ENCODE results near the gene HECTD4.

Gene HECTD4

GRCh38 chr12:112382866-112383265, 635 bp upstream of the HECTD4 start:
- Mint-ChIP-seq H3K27ac (peak overlapping the region; percentile 74), H3K4me1 (peaks cover 31% of the 10 kb centered on the region), H3K9me3 (no peaks in the 10 kb centered on the region), H3K4me3 (peak overlapping the region; percentile 83), H3K36me3 (no peaks in the 10 kb centered on the region), H3K27me3 (peaks cover 4% of the 10 kb centered on the region)
- CTCF ChIA-PET: no interaction called here
- DNase-seq: no peak

GRCh38 chr12:112381406-112381882, 787 bp downstream of the HECTD4 start:
- CTCF ChIA-PET: interaction anchor here (1.6 kb wide), 1 partner anchor 183 kb away, joined by 6 read pairs; no protein-coding TSS in a partner anchor
- peak; percentile 60 for DNase-seq
- Mint-ChIP-seq H3K9me3 (no peaks in the 10 kb centered on the region), H3K36me3 (no peaks in the 10 kb centered on the region), H3K4me1 (peaks cover 22% of the 10 kb centered on the region), H3K4me3 (peak overlapping the region; percentile 88), H3K27ac (peak overlapping the region; percentile 83), H3K27me3 (no peaks in the 10 kb centered on the region)

GRCh38 chr12:112380663-112381405, 1.4 kb downstream of the HECTD4 start:
- CTCF ChIA-PET: interaction anchor here (1.6 kb wide), 1 partner anchor 183 kb away, joined by 6 read pairs; no protein-coding TSS in a partner anchor

GRCh38 chr12:112375105-112375504, 7.1 kb downstream of the HECTD4 start:
- Mint-ChIP-seq H3K4me3 (no peak overlapping the region), H3K27ac (no peak overlapping the region), H3K9me3 (no peaks in the 10 kb centered on the region), H3K27me3 (no peaks in the 10 kb centered on the region), H3K36me3 (no peaks in the 10 kb centered on the region), H3K4me1 (peaks cover 6% of the 10 kb centered on the region)
- no peak for DNase-seq
- CTCF ChIA-PET: no interaction called here

More at GRCh38 chr12:112380663-112381405, 1.4 kb downstream of the HECTD4 start:
- Mint-ChIP-seq H3K9me3 (no peaks in the 10 kb centered on the region), H3K4me1 (peaks cover 21% of the 10 kb centered on the region), H3K36me3 (no peaks in the 10 kb centered on the region), H3K4me3 (peak overlapping the region; percentile 88), H3K27ac (peak overlapping the region; percentile 83), H3K27me3 (no peaks in the 10 kb centered on the region)
- peak; percentile 25 for DNase-seq

GRCh38 chr12:112374166-112374740, 8.0 kb downstream of the HECTD4 start:
- CTCF ChIA-PET: no interaction called here

GRCh38 chr12:112370868-112371510, 11.2 kb downstream of the HECTD4 start:
- H3K27me3 Mint-ChIP-seq: no peaks in the 10 kb centered on the region
- no peak overlapping the region for H3K27ac Mint-ChIP-seq
- H3K9me3 Mint-ChIP-seq: no peaks in the 10 kb centered on the region
- H3K4me1 Mint-ChIP-seq: peaks cover 2% of the 10 kb centered on the region
- no peak for DNase-seq
- no peaks in the 10 kb centered on the region for H3K36me3 Mint-ChIP-seq
- no peak overlapping the region for H3K4me3 Mint-ChIP-seq
- CTCF ChIA-PET: interaction anchor here (0.6 kb wide), 1 partner anchor 16 kb away, joined by 3 read pairs; no protein-coding TSS in a partner anchor

More at GRCh38 chr12:112374166-112374740, 8.0 kb downstream of the HECTD4 start:
- no peaks in the 10 kb centered on the region for H3K9me3 Mint-ChIP-seq
- H3K27ac Mint-ChIP-seq: no peak overlapping the region
- no peak for DNase-seq
- no peak overlapping the region for H3K4me3 Mint-ChIP-seq
- no peaks in the 10 kb centered on the region for H3K27me3 Mint-ChIP-seq
- no peaks in the 10 kb centered on the region for H3K36me3 Mint-ChIP-seq
- H3K4me1 Mint-ChIP-seq: peaks cover 2% of the 10 kb centered on the region

GRCh38 chr12:112370199-112370598, 12.0 kb downstream of the HECTD4 start:
- no peaks in the 10 kb centered on the region for H3K9me3 Mint-ChIP-seq
- CTCF ChIA-PET: no interaction called here
- no peaks in the 10 kb centered on the region for H3K36me3 Mint-ChIP-seq
- DNase-seq: no peak
- no peak overlapping the region for H3K27ac Mint-ChIP-seq
- peaks cover 2% of the 10 kb centered on the region for H3K4me1 Mint-ChIP-seq
- no peak overlapping the region for H3K4me3 Mint-ChIP-seq
- no peaks in the 10 kb centered on the region for H3K27me3 Mint-ChIP-seq

- H3K27ac Mint-ChIP-seq: no peak overlapping the region
- no peaks in the 10 kb centered on the region for H3K9me3 Mint-ChIP-seq
- no peak overlapping the region for H3K4me3 Mint-ChIP-seq
- no peaks in the 10 kb centered on the region for H3K36me3 Mint-ChIP-seq
- CTCF ChIA-PET: no interaction called here
- no peak for DNase-seq
- H3K4me1 Mint-ChIP-seq: peaks cover 2% of the 10 kb centered on the region
- H3K27me3 Mint-ChIP-seq: no peaks in the 10 kb centered on the region
Observed at GRCh38 chr12:112368856-112369255, 13.4 kb downstream of the HECTD4 start.

- no peak for DNase-seq
- no peak overlapping the region for H3K27ac Mint-ChIP-seq
- CTCF ChIA-PET: no interaction called here
- H3K4me3 Mint-ChIP-seq: no peak overlapping the region
- no peaks in the 10 kb centered on the region for H3K36me3 Mint-ChIP-seq
- H3K9me3 Mint-ChIP-seq: no peaks in the 10 kb centered on the region
- no peaks in the 10 kb centered on the region for H3K27me3 Mint-ChIP-seq
- H3K4me1 Mint-ChIP-seq: peaks cover 2% of the 10 kb centered on the region
Observed at GRCh38 chr12:112367965-112368364, 14.3 kb downstream of the HECTD4 start.

- CTCF ChIA-PET: no interaction called here
- Mint-ChIP-seq H3K36me3 (no peaks in the 10 kb centered on the region), H3K27ac (no peak overlapping the region), H3K9me3 (no peaks in the 10 kb centered on the region), H3K4me3 (no peak overlapping the region), H3K4me1 (peaks cover 3% of the 10 kb centered on the region), H3K27me3 (no peaks in the 10 kb centered on the region)
- DNase-seq: no peak
Observed at GRCh38 chr12:112362310-112362709, 19.9 kb downstream of the HECTD4 start.

GRCh38 chr12:112361271-112361670, 21.0 kb downstream of the HECTD4 start:
- H3K9me3 Mint-ChIP-seq: no peaks in the 10 kb centered on the region
- no peaks in the 10 kb centered on the region for H3K27me3 Mint-ChIP-seq
- no peak overlapping the region for H3K4me3 Mint-ChIP-seq
- H3K4me1 Mint-ChIP-seq: peaks cover 3% of the 10 kb centered on the region
- H3K36me3 Mint-ChIP-seq: no peaks in the 10 kb centered on the region
- CTCF ChIA-PET: no interaction called here
- no peak for DNase-seq
- H3K27ac Mint-ChIP-seq: no peak overlapping the region

GRCh38 chr12:112359290-112359689, 22.9 kb downstream of the HECTD4 start:
- H3K9me3 Mint-ChIP-seq: no peaks in the 10 kb centered on the region
- CTCF ChIA-PET: interaction anchor here (0.6 kb wide), 1 partner anchor 51 kb away, joined by 3 read pairs; no protein-coding TSS in a partner anchor
- peaks cover 5% of the 10 kb centered on the region for H3K4me1 Mint-ChIP-seq
- no peaks in the 10 kb centered on the region for H3K36me3 Mint-ChIP-seq
- no peaks in the 10 kb centered on the region for H3K27me3 Mint-ChIP-seq
- H3K4me3 Mint-ChIP-seq: no peak overlapping the region
- no peak for DNase-seq
- H3K27ac Mint-ChIP-seq: no peak overlapping the region

- H3K27ac Mint-ChIP-seq: no peak overlapping the region
- no peaks in the 10 kb centered on the region for H3K9me3 Mint-ChIP-seq
- H3K27me3 Mint-ChIP-seq: no peaks in the 10 kb centered on the region
- CTCF ChIA-PET: no interaction called here
- DNase-seq: no peak
- H3K36me3 Mint-ChIP-seq: no peaks in the 10 kb centered on the region
- peaks cover 13% of the 10 kb centered on the region for H3K4me1 Mint-ChIP-seq
- no peak overlapping the region for H3K4me3 Mint-ChIP-seq
Observed at GRCh38 chr12:112357214-112357613, 25.0 kb downstream of the HECTD4 start.

- no peak overlapping the region for H3K27ac Mint-ChIP-seq
- H3K27me3 Mint-ChIP-seq: no peaks in the 10 kb centered on the region
- no peak overlapping the region for H3K4me3 Mint-ChIP-seq
- DNase-seq: no peak
- H3K36me3 Mint-ChIP-seq: no peaks in the 10 kb centered on the region
- CTCF ChIA-PET: no interaction called here
- no peaks in the 10 kb centered on the region for H3K9me3 Mint-ChIP-seq
- H3K4me1 Mint-ChIP-seq: peaks cover 12% of the 10 kb centered on the region
Observed at GRCh38 chr12:112354399-112354798, 27.8 kb downstream of the HECTD4 start.

Measured in activated naive CD4-positive, alpha-beta T cell treated with anti-CD3 and anti-CD28 coated beads, Interleukin-2, amount 10 ng/mL, durations not matched to agents 7 days and 5 days (primary cell).